GM19043 (cell line): Measurements from ENCODE around the gene E2F8.

Experiments used
- ATAC-seq: cut with Tn5 transposase; IDR thresholded peaks from one replicate; pipeline ENCODE4 v1.9.1; 2021; ENCODE audit warnings: low read depth; ENCODE audit not compliant: unreplicated experiment

E2F8 gene

DNA sequence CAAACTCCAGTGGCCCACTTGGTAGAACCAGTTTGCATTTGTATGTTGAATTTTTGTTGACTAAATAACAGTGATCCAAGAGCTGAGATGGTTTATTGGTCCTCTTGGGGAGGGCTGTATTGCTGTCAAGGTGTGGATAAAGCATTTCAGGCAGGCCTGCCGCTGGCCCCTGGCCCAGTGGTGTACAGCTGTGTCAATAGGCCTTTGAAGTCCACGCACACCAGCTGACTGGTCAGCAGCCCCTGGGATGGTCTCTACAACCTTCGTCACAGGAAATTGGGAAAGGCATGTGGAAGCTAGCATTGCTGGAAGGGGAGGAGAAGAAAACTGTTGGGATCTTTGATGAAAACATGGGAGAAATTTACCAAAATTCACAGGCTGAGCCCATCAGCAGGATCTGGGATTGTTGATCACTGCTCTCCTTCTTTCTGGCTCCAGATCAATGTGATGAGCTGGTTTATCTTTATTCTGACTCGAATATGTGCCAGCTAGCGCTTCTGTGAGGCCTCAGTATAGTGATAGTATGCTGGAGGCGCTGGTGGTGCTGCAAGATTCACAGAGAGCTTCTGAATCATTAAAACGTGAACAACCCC, 12.5 kb upstream of the E2F8 start:
- no peak for ATAC-seq

DNA sequence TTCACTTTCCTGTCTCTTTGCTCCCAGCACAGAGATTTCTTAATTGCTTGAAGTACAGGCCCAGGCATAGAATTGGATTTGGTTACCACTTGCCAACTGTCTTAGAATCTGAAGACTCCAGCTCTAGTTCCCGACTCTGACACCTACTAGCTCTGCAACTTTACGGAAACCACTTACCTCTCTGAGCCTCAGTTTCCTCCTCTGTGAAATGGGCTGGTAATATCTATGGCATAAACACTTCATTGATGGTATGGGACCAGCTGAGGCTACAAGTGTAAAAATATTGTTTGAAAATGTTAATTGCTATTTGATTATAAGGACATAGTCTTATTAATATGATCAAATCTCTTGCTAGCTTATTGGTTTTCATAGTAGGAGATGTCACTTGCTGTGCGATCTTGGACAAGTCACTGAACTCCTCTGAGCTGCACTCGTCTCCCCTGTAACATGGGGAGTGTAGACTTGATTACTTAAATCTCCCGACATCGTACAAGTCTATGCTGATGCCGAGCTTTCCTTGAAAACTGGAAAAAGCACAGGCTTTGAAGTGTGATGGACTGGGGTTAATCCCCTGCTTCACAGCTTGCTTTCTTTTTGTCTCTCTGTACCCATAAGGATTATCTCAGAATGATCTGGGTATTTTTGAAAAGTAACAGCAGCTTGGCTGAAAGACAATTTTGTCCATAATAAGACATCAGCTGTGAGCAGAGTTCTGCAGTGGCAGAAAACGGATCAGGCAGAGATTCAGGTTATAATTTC, 11.8 kb upstream of the E2F8 start:
- ATAC-seq = no peak

DNA sequence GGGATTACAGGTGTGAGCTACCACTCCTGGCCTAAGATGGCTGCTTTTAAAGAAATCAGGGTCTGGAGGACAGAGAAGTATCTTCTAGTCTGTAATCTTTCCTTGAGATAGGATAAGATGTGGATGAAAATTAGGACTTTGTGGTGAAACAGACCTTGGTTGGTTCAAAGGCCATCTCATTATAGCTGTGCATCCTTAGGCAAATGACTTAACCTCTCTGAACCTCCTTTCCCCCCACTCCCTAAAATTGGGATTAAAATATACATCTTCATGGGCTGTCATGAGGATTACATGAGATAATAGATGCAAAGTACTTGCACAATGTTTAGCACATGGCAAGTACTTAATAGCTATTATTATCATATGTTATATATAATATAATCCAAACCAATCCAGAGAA, 10.8 kb upstream of the E2F8 start:
- ATAC-seq = no peak

DNA sequence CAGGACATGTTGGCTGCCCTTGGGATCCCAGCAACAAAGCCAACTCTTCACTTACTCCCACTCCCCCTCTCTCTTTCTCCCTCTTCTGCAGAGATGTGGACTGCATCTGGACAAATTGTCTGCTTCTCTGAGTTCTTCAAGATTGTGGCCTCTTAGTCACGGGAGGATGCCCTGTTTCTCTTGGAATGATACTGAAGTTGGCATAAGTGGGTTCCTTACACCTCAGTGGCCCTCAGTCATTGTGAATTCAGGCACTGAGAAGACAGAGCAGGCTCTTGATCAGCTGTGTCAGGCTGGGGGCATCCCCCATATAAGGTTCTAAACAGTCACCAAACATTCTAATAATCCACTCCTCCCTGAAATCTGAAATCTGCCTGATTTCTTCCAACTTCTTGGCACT, 6.1 kb upstream of the E2F8 start:
- no peak for ATAC-seq

GRCh38 chr11:19245351-19245750, 4.6 kb upstream of the E2F8 start:
- no peak for ATAC-seq

DNA sequence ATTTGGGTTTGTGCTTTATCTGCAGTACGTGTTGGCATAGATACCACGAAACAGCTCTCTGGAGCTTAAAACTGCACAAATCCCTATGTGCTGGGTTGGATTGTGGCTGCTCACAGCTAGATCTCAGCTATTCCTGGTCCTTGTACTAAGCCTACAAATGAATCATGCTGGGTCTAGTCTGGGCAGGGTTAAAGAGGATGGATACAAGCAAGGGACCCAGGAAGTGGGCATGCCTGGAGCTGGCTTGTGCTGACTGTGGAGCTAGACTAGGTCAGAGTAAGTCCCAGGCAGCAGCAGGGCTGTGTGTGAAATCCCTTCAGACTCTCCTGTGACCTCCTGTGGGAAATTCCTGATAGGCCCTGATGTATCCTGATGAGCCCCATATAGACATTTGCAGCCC, 3.9 kb upstream of the E2F8 start:
- ATAC-seq = no peak

- no peak for ATAC-seq
These were observed 3.3 kb upstream of the E2F8 start for GRCh38 chr11:19244084-19244483.

DNA sequence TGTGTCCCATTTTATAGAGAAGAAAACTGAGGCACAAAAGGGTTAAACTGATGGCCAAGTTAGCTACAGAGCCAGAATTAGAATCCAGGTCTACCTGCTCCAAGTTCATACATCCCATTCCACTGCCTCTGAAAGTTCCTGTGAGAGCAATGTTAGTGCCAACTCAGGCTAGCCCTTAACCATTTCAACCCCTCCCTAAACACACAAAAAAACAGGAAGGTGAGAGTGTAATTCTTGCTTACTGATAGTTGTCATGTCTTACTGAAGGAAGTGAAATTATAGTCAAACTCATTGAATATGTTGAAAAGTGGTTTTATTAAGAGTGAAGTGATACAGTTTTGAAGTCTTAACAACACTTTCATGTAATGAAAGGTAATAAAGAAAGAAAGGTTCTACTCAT, 2.9 kb upstream of the E2F8 start:
- no peak for ATAC-seq

GRCh38 chr11:19243143-19243542, 2.4 kb upstream of the E2F8 start:
- ATAC-seq = no peak

DNA sequence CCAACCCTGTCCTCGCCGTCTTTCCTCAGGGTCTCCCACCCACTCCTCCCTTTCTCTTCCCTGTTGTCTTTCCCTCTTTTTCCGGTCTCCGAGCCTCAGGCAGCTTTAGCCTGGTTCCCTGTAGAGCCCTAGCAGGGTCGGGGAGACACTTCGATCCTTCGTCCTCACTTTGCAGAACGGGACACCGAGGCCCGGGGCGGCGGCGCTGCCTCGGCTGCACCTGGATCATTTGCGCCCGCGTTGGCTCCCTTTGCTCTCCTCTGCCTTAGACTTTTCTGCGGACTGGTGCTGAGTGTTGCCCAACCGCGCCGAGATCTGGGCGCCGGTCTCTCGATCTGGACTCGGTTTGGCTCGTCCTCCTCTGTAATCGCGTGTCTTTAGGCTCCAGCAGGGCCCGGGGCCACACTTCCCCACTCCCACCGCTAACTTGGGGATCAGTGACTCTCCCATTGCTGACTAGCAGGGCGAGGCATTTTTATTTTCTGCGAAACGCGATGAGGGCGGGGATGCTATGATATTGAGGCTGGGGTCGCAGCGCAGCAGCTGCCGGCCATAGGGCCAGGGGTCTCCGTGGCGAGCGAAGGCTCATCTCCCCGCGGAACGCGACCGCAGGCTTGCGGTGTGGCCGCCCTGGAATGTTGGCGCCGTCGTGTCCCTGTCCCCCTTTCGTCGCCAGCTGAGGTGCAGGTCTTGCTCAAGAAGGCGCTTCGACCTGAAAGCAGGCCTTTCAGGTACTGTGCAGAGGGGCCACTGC, 1.6 kb upstream of the E2F8 start:
- ATAC-seq = no peak

- ATAC-seq = peak; percentile 35
These were observed 774 bp upstream of the E2F8 start for GRCh38 chr11:19241260-19242178.

DNA sequence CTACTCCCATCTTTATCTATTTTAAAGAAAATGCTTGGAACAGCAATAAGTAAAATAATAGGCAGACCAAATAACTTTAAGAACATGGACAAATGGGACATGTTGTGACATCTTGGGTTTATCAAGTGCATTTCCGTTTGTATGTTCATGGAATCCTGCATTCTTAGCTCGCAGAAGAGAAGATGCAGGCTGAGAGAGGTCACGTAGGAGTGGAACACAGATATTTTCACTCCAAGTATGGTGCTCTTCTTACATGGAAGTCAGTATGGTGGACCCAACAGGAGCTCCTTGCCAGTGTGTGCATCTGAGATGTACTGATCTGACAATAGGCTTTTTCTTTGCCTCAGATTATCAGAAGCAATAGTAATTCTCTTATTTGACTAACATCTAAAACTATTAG, 1.7 kb downstream of the E2F8 start:
- no peak for ATAC-seq

DNA sequence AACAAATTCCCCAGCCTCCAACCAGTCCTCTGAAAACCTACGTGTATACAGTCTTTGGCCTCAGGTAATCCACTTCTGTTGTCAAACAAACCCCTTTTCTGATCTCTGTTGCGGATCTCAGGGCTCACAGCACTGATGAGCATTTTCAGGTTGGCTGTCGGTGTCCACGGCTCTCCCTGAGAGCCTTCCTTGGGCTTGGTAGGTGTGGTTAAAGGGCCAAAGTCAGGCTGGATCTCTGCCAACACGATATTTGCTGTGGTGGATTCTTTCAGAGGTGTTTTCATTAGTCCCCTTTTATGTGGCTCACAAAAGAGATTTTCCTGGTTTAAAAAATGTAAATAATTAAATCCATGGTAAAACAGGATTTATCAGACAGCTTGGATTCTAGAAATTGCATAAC, 2.9 kb downstream of the E2F8 start:
- ATAC-seq = no peak

DNA sequence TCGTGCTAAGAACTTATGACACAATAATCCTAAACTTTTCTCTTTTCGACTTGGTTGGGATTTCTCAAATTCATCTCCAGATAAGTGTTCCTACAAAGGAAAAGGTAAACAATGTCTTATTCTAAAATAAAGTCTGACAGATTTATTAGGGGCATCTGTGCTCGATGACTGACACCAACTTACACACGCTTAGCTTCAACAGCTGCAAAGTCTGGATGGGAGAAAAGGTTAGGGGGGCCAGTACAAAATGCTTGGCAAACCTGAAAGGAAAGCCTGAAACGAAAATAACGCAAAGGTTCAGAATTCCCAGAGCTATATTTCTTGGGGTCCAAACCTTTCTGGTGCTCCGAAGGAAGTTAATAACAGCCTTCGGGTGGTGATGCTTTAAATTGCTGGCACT, 3.4 kb downstream of the E2F8 start:
- no peak for ATAC-seq

- ATAC-seq = no peak
These were observed 6.4 kb downstream of the E2F8 start for GRCh38 chr11:19234231-19234817.

DNA sequence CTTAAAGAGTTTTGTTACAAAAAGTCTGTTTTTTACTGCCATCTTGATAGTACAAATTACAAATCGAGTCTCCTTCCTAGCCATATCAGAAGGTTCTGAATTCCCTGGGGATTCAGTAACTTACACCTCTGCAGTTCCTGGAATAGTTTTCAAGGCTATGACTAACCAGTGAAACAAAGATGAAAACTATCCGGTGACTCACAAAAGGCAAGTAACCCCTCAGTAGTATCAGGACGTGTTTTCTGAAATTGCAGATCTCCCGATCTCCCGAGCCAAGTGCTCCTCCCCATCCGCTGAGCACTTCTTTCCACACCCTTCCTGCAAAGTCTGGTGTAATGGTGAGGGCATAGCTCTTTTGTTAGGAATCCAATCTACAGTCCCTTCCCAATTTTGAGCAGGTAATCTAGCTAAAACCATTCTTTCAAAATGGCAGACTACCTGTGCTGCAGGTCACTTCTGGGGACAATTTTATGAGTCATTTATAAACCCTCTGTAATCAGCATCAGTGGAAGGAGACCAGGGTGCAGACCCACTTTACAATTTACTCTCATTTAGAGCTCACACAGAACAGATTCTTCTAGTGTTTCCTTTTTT, 7.7 kb downstream of the E2F8 start:
- no peak for ATAC-seq

GRCh38 chr11:19229671-19230070, 11.1 kb downstream of the E2F8 start:
- ATAC-seq = no peak

DNA sequence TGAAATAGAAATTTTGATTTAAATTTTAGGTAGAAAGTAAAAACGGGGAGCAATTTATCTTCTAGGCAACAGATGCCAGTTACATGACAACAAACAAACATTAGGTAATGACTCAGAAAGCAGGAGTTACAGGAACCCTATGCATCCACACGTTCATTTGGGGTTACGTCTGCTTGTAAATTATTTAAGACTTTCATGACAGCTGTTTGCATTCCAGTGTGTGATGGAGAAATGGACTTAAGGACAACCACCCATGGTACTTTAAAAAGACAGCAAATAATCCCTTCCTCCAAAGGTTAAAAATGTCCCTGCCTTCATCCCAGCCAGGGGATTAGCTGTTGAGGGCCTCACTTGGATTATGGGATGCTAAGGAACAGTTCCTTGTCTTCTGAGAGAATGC, 11.8 kb downstream of the E2F8 start:
- ATAC-seq = no peak

DNA sequence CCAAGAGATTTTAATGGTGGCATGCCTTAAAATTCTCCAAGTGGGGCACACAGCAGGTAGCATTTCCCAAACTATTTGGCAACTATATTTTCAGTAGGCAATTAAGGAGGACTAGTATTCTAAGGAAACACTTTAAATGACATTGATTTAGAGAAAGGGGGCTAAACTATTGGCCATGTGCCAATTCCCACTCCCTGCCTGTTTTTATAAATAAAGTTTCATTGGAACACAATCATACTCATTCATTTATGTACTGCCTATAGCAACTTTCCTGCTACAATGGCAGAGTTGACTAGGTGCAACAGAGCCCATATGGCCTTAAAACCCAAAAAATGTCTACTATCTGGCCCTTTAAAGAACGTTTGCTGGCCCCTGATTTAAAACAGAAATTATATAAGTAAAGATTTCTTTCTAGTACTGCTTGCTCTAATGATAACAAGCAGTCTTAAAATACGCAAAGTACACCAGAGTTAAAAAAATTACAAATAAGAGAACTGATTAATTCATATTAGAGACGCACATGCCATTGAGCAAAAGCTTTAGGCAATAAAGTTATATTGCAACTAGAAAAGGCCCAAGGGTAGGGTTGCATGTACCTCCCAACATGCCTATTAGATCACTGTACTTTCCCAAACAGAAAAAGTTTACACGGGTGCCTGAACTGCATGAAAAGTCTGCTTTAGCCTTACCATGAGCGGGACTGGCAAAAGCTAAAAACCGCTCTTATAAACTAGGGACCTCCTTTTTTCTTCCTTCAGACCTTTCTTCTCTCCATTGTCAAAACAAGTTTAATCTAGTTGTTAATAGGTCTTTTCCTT, 14.2 kb downstream of the E2F8 start:
- ATAC-seq = no peak
